Measurements from ENCODE around the gene PKD2.

The PKD2 gene

DNA sequence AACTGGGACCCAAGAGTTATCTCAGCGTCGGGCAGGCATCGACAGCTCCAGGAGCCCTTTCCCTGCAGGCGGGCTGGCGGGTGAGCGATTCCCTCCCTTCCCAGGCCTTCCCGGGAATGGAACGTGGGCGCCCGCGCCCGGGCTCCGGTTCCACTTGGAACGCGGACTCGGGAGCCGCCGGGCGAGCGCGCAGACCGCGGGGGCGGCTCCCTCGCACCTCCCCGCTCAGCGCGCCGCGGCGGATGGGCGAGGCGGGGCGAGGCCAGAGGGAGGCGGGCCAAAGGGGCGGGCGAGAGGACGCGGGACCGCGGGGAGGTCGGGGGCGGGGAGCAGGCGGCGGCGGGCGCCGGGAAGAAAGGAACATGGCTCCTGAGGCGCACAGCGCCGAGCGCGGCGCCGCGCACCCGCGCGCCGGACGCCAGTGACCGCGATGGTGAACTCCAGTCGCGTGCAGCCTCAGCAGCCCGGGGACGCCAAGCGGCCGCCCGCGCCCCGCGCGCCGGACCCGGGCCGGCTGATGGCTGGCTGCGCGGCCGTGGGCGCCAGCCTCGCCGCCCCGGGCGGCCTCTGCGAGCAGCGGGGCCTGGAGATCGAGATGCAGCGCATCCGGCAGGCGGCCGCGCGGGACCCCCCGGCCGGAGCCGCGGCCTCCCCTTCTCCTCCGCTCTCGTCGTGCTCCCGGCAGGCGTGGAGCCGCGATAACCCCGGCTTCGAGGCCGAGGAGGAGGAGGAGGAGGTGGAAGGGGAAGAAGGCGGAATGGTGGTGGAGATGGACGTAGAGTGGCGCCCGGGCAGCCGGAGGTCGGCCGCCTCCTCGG lies at the start of gene PKD2:
PKD2 (plus strand) TSS at position 332 of the 818 bp plus-strand sequence; CDS start at position 431, 99 bp downstream.
- DNase-seq (ENCODE audit: low read depth): peak; percentile 58

- no peak for DNase-seq (ENCODE audit: low read depth)
Observed at GRCh38 chr4:87961993-87962392, 45.4 kb upstream of the PKD2 start.

- no peak for DNase-seq (ENCODE audit: low read depth)
Observed at GRCh38 chr4:87962398-87963146, 44.9 kb upstream of the PKD2 start.

- no peak for DNase-seq (ENCODE audit: low read depth)
Observed at GRCh38 chr4:87965501-87965975, 41.9 kb upstream of the PKD2 start.

DNA sequence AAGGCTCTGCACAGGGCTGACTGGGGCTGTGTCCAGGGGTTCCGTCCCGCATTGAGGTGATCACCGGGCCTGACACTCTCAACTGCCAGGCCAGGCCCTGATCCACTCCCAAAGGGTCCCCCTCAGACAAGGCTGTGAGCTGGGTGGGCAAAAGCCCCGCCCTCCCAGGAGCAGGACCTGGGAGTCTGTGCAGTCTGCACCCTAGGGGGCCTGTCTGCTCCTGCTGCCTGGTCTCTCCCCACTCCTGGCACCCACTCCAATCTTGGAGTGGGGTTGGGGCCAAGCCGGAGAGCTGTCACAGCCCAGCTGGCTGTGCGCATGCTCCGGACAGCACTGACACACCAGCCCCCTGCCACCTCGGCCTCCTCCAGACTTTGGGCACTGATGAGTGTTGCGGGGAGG lies 41.3 kb upstream of the PKD2 start:
- no peak for DNase-seq (ENCODE audit: low read depth)

DNA sequence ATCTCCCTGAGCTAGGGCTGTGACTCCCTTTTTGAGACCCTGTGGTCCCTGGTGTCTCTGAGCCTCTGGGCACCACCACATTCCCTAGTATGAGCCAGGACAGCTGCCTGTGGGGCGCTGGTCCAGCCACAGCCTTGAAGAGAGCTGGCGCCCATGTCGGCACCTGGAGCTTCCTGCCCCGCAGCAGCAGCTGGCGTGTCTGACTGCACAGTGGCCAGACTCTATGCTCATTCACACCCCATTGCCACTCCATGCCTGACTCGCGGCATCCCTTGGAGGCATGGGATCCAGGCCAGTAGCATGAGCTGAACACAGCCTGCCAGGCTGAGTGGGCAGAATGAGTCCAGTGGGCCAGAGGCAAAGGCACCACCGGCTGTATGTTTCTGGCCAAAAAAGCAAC lies 40.2 kb upstream of the PKD2 start:
- no peak for DNase-seq (ENCODE audit: low read depth)

GRCh38 chr4:87970121-87970520 lies 37.3 kb upstream of the PKD2 start:
- DNase-seq (ENCODE audit: low read depth): no peak

DNA sequence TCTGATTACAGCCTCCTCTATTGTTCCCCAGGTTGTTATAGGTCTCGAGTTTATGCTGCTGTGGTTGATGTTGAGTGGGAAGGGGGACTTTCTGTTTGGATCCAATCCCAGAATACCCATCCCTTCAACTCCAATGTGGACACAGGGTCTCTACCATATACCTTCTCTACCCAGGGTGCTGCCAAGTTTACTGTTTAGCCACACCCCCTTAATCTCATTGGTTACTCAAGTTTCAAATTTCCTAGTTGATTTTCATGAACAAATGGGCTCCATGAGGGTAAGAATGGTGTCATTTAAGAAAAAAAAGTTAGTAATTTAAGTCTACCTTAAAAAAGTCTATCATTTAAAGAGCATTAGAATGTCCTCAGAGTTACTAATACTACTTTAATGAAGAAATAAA lies 35.6 kb upstream of the PKD2 start:
- no peak for DNase-seq (ENCODE audit: low read depth)

- no peak for DNase-seq (ENCODE audit: low read depth)
Observed at GRCh38 chr4:87973283-87974169, 33.9 kb upstream of the PKD2 start.

GRCh38 chr4:87974856-87975462 lies 32.5 kb upstream of the PKD2 start:
- DNase-seq (ENCODE audit: low read depth): no peak

DNA sequence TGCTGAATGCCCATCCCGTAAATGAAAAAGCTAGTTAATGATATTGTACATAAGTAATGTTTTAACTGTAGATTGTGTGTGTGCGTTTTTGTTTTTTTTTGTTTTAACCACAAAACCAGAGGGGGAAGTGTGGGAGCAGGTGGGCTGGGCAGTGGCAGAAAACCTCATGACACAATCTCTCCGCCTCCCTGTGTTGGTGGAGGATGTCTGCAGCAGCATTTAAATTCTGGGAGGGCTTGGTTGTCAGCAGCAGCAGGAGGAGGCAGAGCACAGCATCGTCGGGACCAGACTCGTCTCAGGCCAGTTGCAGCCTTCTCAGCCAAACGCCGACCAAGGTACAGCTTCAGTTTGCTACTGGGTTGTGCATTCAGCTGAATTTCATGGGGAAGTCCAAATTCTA lies 32.0 kb upstream of the PKD2 start, which contains the start of gene SPP1:
SPP1 (plus strand) TSS at position 249 of the 400 bp plus-strand sequence. CDS start 1,182 bp downstream, outside the sequence.
- no peak for DNase-seq (ENCODE audit: low read depth)

- no peak for DNase-seq (ENCODE audit: low read depth)
Observed at GRCh38 chr4:87977521-87978278, 29.7 kb upstream of the PKD2 start.

- DNase-seq (ENCODE audit: low read depth): no peak
Observed at GRCh38 chr4:87978681-87979080, 28.8 kb upstream of the PKD2 start.

DNA sequence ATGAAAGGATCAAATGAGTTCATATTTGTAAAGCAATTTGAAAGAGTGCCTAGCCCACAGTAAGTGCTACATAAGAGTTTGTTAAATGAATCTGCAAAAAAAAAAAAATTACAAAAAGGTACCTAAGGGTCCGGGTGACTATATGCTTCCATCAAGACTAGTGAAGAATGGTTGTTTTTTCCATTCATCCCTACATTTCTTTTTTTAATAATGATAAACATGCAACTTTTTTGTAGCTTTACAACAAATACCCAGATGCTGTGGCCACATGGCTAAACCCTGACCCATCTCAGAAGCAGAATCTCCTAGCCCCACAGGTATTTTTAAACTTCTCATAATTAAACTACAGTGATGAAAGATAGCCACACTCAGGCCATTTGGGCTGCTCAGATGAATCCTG lies 27.6 kb upstream of the PKD2 start:
- no peak for DNase-seq (ENCODE audit: low read depth)

DNA sequence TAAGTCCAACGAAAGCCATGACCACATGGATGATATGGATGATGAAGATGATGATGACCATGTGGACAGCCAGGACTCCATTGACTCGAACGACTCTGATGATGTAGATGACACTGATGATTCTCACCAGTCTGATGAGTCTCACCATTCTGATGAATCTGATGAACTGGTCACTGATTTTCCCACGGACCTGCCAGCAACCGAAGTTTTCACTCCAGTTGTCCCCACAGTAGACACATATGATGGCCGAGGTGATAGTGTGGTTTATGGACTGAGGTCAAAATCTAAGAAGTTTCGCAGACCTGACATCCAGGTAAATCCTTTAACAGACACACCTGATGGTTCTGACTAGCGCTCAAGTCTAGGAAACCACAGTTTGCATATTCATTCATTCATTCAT lies 25.9 kb upstream of the PKD2 start:
- DNase-seq (ENCODE audit: low read depth): no peak

- DNase-seq (ENCODE audit: low read depth): no peak
Observed at GRCh38 chr4:87982036-87982435, 25.4 kb upstream of the PKD2 start.

DNA sequence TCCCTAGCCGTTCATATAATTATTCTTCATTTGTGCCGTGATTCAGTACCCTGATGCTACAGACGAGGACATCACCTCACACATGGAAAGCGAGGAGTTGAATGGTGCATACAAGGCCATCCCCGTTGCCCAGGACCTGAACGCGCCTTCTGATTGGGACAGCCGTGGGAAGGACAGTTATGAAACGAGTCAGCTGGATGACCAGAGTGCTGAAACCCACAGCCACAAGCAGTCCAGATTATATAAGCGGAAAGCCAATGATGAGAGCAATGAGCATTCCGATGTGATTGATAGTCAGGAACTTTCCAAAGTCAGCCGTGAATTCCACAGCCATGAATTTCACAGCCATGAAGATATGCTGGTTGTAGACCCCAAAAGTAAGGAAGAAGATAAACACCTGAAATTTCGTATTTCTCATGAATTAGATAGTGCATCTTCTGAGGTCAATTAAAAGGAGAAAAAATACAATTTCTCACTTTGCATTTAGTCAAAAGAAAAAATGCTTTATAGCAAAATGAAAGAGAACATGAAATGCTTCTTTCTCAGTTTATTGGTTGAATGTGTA lies 24.9 kb upstream of the PKD2 start:
- DNase-seq (ENCODE audit: low read depth): no peak

GRCh38 chr4:87983996-87984395 lies 23.4 kb upstream of the PKD2 start:
- no peak for DNase-seq (ENCODE audit: low read depth)

DNA sequence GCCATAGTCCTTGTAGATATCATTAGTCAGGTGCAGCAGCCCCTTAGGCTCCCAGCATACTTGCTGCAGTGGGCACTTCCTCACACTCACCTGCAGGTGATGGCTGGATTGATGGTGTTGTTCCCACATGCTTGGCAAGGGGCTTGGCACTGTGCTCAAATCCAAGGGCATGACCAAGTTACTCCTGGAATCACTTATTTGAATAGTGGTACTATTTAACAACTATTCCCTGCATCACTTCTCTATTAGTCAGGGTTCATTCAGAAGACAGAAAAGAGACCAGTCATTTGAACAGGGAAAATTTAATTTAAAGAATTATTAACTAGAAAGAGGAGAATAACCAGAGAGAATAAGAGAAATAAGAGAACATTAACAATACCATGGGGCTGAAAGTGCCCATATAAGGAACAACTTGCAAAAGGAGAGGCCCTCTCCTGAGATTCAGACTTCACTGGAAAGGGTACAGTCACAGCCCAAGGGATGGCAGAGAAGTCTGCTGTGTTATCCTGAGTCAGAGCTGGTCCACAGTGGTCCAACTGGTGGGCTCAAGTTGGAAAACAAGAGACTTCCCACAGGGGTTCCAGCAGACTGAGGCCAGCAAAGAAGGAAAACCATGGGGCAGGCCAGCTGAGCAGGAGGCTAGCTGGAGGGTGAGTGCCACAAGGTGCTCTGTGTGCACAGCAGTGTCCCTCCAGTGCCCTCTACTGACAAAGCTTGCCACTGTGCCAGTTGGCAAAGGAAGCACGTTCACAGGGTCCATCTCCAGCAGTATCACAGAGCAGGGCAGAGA lies 22.1 kb upstream of the PKD2 start:
- DNase-seq (ENCODE audit: low read depth): no peak

GRCh38 chr4:87985887-87986200 lies 21.6 kb upstream of the PKD2 start:
- no peak for DNase-seq (ENCODE audit: low read depth)
